WTC11 (cell line): Measurements from ENCODE around the gene BCORL1. TPM values are rescaled to one million over a fixed set of nuclear protein-coding genes. Genes with fewer than 3 reads are reported as not detected.

Source experiments
- ATAC-seq: fragments of 200-7000 bp; cut with Tn5 transposase; 2 replicates; pipeline ENCODE4 v1.10.0; 2021; ENCODE audit warnings: mild to moderate bottlenecking, moderate library complexity
- CTCF ChIA-PET: fragments of 300-600 bp; sonication (Branson Sonifier 250); formaldehyde crosslinking; loops from one replicate; lab custom pipeline; 2021; ENCODE audit warnings: antibody characterized with exemption; lab: Charles Lee
- POLR2A ChIA-PET: fragments of 350-600 bp; sonication (Branson Sonifier 250); formaldehyde crosslinking; loops from one replicate; lab custom pipeline; 2021; ENCODE audit warnings: antibody characterized with exemption; lab: Charles Lee
- DNase-seq: peaks from one replicate; pipeline ENCODE4 v3.0.0; 2021; ENCODE audit warnings: low spot score
- H3K27ac Mint-ChIP-seq: 2 replicates; pipeline ENCODE4 v1.8.0; 2021; ENCODE audit warnings: mixed read lengths
- H3K27me3 Mint-ChIP-seq: 2 replicates; pipeline ENCODE4 v1.8.0; 2021; ENCODE audit warnings: low read depth, mild to moderate bottlenecking, moderate library complexity, mixed read lengths
- H3K36me3 Mint-ChIP-seq: 2 replicates; pipeline ENCODE4 v1.8.0; 2021; ENCODE audit warnings: mixed read lengths
- H3K4me1 Mint-ChIP-seq: 2 replicates; pipeline ENCODE4 v1.8.0; 2022; ENCODE audit warnings: mixed read lengths
- H3K4me3 Mint-ChIP-seq: 2 replicates; pipeline ENCODE4 v1.8.0; 2021; ENCODE audit warnings: mild to moderate bottlenecking, moderate library complexity, mixed read lengths
- H3K9me3 Mint-ChIP-seq: 2 replicates; pipeline ENCODE4 v1.8.0; 2021; ENCODE audit warnings: mixed read lengths
- AR ChIP-seq: fragments of 250-450 bp; sonication (Bioruptor Pico); IDR thresholded peaks from 2 replicates; pipeline ENCODE4 v1.9.0; 2021; ENCODE audit warnings: mild to moderate bottlenecking
- CBFB ChIP-seq: sonication (generic); formaldehyde crosslinking; IDR thresholded peaks from 2 replicates; pipeline ENCODE4 v1.8.1; 2022; ENCODE audit warnings: mild to moderate bottlenecking, low read depth, missing genetic modification reagents
- E2F5 ChIP-seq: sonication (generic); formaldehyde crosslinking; IDR thresholded peaks from 2 replicates; pipeline ENCODE4 v1.8.1; 2022; ENCODE audit warnings: mild to moderate bottlenecking, moderate library complexity, missing genetic modification reagents
- ELF4 ChIP-seq: sonication (generic); formaldehyde crosslinking; IDR thresholded peaks from 2 replicates; pipeline ENCODE4 v1.8.1; 2022; ENCODE audit warnings: low read depth, mild to moderate bottlenecking, moderate library complexity, missing genetic modification reagents
- FOXP1 ChIP-seq: sonication (generic); formaldehyde crosslinking; IDR thresholded peaks from 2 replicates; pipeline ENCODE4 v1.8.0; 2022; ENCODE audit warnings: missing genetic modification reagents, mild to moderate bottlenecking, moderate library complexity, borderline replicate concordance
- FOXP4 ChIP-seq: sonication (generic); formaldehyde crosslinking; IDR thresholded peaks from 2 replicates; pipeline ENCODE4 v1.8.0; 2022; ENCODE audit warnings: mild to moderate bottlenecking, missing genetic modification reagents
- GABPB1 ChIP-seq: sonication (generic); formaldehyde crosslinking; IDR thresholded peaks from 2 replicates; pipeline ENCODE4 v1.8.1; 2023; ENCODE audit warnings: mild to moderate bottlenecking, missing genetic modification reagents
- GRHL2 ChIP-seq: fragments of 250-450 bp; sonication (Bioruptor Pico); IDR thresholded peaks from 2 replicates; pipeline ENCODE4 v1.8.0; 2022; ENCODE audit warnings: mild to moderate bottlenecking, moderate library complexity; ENCODE audit not compliant: insufficient replicate concordance, severe bottlenecking
- HMGA2 ChIP-seq: fragments of 250-450 bp; sonication (Bioruptor Pico); IDR thresholded peaks from 2 replicates; pipeline ENCODE4 v1.4.0; 2021; ENCODE audit warnings: mild to moderate bottlenecking, moderate library complexity
- IRF1 ChIP-seq: sonication (generic); formaldehyde crosslinking; IDR thresholded peaks from 2 replicates; pipeline ENCODE4 v1.8.0; 2023; ENCODE audit warnings: missing genetic modification reagents
- IRF2 ChIP-seq: sonication (generic); formaldehyde crosslinking; IDR thresholded peaks from 2 replicates; pipeline ENCODE4 v1.8.0; 2022; ENCODE audit warnings: low read depth, missing genetic modification reagents, borderline replicate concordance
- MAX ChIP-seq: sonication (generic); formaldehyde crosslinking; IDR thresholded peaks from 2 replicates; pipeline ENCODE4 v1.8.0; 2022; ENCODE audit warnings: mild to moderate bottlenecking, missing genetic modification reagents
- NFATC4 ChIP-seq: fragments of 250-450 bp; sonication (Bioruptor Pico); IDR thresholded peaks from 2 replicates; pipeline ENCODE4 v1.9.0; 2021; ENCODE audit warnings: mild to moderate bottlenecking
- NFE2L1 ChIP-seq: sonication (generic); formaldehyde crosslinking; IDR thresholded peaks from 2 replicates; pipeline ENCODE4 v1.8.1; 2023; ENCODE audit warnings: missing genetic modification reagents
- ZBTB21 ChIP-seq: sonication (generic); formaldehyde crosslinking; IDR thresholded peaks from 2 replicates; pipeline ENCODE4 v1.8.1; 2023; ENCODE audit warnings: mild to moderate bottlenecking, missing genetic modification reagents, borderline replicate concordance
- ZNF219 ChIP-seq: sonication (generic); formaldehyde crosslinking; IDR thresholded peaks from 2 replicates; pipeline ENCODE4 v1.8.0; 2023; ENCODE audit warnings: missing genetic modification reagents, mild to moderate bottlenecking, borderline replicate concordance
- total RNA-seq: library from RNA; stranded (reverse); gene quantifications from 3 replicates; pipeline ENCODE4 v1.2.3, GENCODE V29; 2021
- TF ChIP-seq, protein P1 (sequence below): sonication (generic); formaldehyde crosslinking; IDR thresholded peaks from 2 replicates; pipeline ENCODE4 v1.8.1; 2022; ENCODE audit warnings: mild to moderate bottlenecking, missing genetic modification reagents, moderate library complexity, borderline replicate concordance
- TF ChIP-seq, protein P2 (sequence below): sonication (generic); formaldehyde crosslinking; IDR thresholded peaks from 2 replicates; pipeline ENCODE4 v1.8.1; 2023; ENCODE audit warnings: mild to moderate bottlenecking, missing genetic modification reagents, moderate library complexity

The BCORL1 gene
- total RNA-seq, 1 experiment from 2014 or later = 12.0 TPM

DNA sequence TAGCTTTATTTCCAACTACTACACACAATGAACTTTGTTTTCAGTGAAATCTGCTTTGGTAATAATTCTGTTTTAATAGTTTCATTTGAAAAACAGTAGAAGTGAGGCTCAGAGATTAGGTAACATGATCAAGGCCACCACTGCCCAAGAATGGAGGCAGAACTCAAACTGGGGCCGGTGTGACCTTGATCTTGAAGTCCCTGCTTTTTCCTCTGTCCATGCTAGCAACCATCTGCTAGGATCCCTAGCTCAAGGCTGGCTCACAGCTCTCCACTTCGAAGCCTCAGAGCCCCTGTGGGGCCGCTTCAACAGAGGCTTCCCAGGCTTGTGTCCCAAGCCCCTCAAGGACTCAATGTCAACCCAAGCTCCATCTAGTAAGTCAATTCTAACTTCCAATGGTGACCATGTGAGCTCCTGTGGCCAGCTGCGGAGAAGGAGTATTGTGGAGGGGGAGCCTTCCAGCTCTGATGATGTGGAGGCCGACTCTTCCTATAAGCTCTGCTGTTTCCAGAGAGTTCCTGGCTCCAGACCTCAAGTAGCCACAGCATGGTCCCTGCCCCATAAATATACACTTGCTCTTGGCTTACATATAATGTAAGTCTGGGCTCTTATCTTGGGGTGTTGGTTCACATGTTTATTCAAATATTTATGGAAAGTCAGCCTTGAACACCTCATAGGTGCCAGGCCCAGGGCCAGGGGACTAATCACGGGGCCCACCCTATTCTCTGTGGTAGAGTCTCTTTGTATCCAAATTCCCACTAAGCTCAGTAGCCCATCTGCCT, 113.0 kb downstream of the BCORL1 start:
- Mint-ChIP-seq H3K36me3 (no peaks in the 10 kb centered on the region), H3K4me1 (peaks cover 8% of the 10 kb centered on the region), H3K9me3 (no peaks in the 10 kb centered on the region), H3K4me3 (no peak overlapping the region), H3K27ac (no peak overlapping the region), H3K27me3 (no peaks in the 10 kb centered on the region; the same call in 1 of the 2 replicates)
- ATAC-seq (no peak), DNase-seq (no peak)
- ChIA-PET POLR2A (no interaction called here), CTCF (interaction anchor here (1.0 kb wide), 1 partner anchor 35 kb away, joined by 4 read pairs; no protein-coding TSS in a partner anchor)
- TF ChIP-seq, protein P1, sequence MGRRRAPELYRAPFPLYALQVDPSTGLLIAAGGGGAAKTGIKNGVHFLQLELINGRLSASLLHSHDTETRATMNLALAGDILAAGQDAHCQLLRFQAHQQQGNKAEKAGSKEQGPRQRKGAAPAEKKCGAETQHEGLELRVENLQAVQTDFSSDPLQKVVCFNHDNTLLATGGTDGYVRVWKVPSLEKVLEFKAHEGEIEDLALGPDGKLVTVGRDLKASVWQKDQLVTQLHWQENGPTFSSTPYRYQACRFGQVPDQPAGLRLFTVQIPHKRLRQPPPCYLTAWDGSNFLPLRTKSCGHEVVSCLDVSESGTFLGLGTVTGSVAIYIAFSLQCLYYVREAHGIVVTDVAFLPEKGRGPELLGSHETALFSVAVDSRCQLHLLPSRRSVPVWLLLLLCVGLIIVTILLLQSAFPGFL = no peak
- TF ChIP-seq IRF2 (no peak), FOXP4 (no peak), ELF4 (CRISPR knock-in tag) (no peak), NFATC4 (CRISPR knock-in tag) (no peak), FOXP1 (no peak), HMGA2 (no peak), NFE2L1 (CRISPR knock-in tag) (no peak)

GRCh38 chrX:130097507-130098209, 115.2 kb downstream of the BCORL1 start:
- Mint-ChIP-seq H3K27me3 (no peaks in the 10 kb centered on the region), H3K4me3 (no peak overlapping the region)
- DNase-seq = peak; percentile 16
- no peak for TF ChIP-seq IRF1 (CRISPR knock-in tag)
- peak; percentile 14; the same call in 1 of the 2 replicates for TF ChIP-seq GABPB1 (CRISPR knock-in tag)
- no peak for TF ChIP-seq E2F5 (CRISPR knock-in tag)
- no peak for TF ChIP-seq ZBTB21 (CRISPR knock-in tag)
- TF ChIP-seq, protein P1 = no peak
- TF ChIP-seq, all 79 proteins: peak for 1
- H3K27ac Mint-ChIP-seq = no peak overlapping the region
- CTCF ChIA-PET = interaction anchor here (0.9 to 1.1 kb wide), 2 partner anchors 37 to 104 kb away, joined by 3 to 5 read pairs; no protein-coding TSS in a partner anchor
- peaks cover 8% of the 10 kb centered on the region for H3K4me1 Mint-ChIP-seq
- ATAC-seq = peak; percentile 72
- POLR2A ChIA-PET = no interaction called here
- H3K36me3 Mint-ChIP-seq = no peaks in the 10 kb centered on the region
- no peaks in the 10 kb centered on the region for H3K9me3 Mint-ChIP-seq

DNA sequence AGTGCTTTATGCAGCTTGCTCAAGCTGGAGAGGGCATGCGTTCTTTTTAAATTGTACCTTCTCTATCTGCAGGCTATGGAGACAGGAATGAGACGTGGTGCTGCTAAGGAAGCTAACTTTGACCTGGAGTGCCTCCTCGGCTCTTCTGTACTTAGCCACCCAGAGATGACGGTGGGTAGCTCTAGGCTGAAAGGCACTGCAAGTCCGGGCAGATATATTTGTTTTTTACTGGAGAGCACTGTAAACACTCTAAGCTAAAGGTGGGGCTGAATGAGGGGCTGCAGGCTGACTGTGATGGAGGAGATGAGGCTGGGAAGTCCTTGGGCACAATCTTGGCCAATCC, 115.7 kb downstream of the BCORL1 start:
- no peaks in the 10 kb centered on the region for H3K36me3 Mint-ChIP-seq
- CTCF ChIA-PET = interaction anchor here (1.1 kb wide), 1 partner anchor 37 kb away, joined by 5 read pairs; no protein-coding TSS in a partner anchor
- TF ChIP-seq GRHL2 (CRISPR knock-in tag) (no peak), AR (no peak), ZNF219 (CRISPR knock-in tag) (no peak), MAX (CRISPR knock-in tag) (no peak), CBFB (CRISPR knock-in tag) (no peak)
- TF ChIP-seq, protein P2, sequence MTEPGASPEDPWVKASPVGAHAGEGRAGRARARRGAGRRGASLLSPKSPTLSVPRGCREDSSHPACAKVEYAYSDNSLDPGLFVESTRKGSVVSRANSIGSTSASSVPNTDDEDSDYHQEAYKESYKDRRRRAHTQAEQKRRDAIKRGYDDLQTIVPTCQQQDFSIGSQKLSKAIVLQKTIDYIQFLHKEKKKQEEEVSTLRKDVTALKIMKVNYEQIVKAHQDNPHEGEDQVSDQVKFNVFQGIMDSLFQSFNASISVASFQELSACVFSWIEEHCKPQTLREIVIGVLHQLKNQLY (CRISPR knock-in tag) = no peak
- TF ChIP-seq, all 79 proteins: peak for 0
- H3K4me1 Mint-ChIP-seq = peaks cover 10% of the 10 kb centered on the region
- POLR2A ChIA-PET = no interaction called here
- no peak for ATAC-seq
- no peaks in the 10 kb centered on the region for H3K27me3 Mint-ChIP-seq
- no peak overlapping the region; the same call in 1 of the 2 replicates for H3K27ac Mint-ChIP-seq
- no peak for DNase-seq
- H3K9me3 Mint-ChIP-seq = no peaks in the 10 kb centered on the region
- H3K4me3 Mint-ChIP-seq = no peak overlapping the region
